HL-60 (cell line): Measurements from ENCODE around the gene UBASH3A.

Experiments
- CTCF ChIP-seq: IDR thresholded peaks from one replicate; pipeline ENCODE4 v1.5.1; 2011; ENCODE audit warnings: low read length, control low read depth, inconsistent platforms; ENCODE audit not compliant: insufficient read depth
- POLR2AphosphoS5 ChIP-seq: IDR thresholded peaks from 2 replicates; pipeline ENCODE4 v1.6.1; 2012; ENCODE audit warnings: low read depth

- TF ChIP-seq POLR2AphosphoS5, result no peak
- no peak for TF ChIP-seq CTCF
Measured at GRCh38 chr21:42456457-42456856, 52.8 kb downstream of the UBASH3A start.
